ENCODE results near the gene SLC13A4. TPM values are rescaled to one million over a fixed set of nuclear protein-coding genes. Genes with fewer than 3 reads are reported as not detected.

Gene SLC13A4
- total RNA-seq, 1 donor from 2014 or later, result not detected

- peaks cover 14% of the 10 kb centered on the region for H3K27me3 Mint-ChIP-seq (ENCODE audit: low read depth)
- H3K36me3 Mint-ChIP-seq (ENCODE audit: low read depth), result no peaks in the 10 kb centered on the region
- H3K4me1 Mint-ChIP-seq (ENCODE audit: low read depth), result peaks cover 5% of the 10 kb centered on the region
- H3K27ac Mint-ChIP-seq (ENCODE audit: unreplicated experiment), result no peak overlapping the region
- no peak overlapping the region for H3K4me3 Mint-ChIP-seq (ENCODE audit: unreplicated experiment)
- no peaks in the 10 kb centered on the region for H3K9me3 Mint-ChIP-seq (ENCODE audit: low read depth)
- TF ChIP-seq, protein P1, sequence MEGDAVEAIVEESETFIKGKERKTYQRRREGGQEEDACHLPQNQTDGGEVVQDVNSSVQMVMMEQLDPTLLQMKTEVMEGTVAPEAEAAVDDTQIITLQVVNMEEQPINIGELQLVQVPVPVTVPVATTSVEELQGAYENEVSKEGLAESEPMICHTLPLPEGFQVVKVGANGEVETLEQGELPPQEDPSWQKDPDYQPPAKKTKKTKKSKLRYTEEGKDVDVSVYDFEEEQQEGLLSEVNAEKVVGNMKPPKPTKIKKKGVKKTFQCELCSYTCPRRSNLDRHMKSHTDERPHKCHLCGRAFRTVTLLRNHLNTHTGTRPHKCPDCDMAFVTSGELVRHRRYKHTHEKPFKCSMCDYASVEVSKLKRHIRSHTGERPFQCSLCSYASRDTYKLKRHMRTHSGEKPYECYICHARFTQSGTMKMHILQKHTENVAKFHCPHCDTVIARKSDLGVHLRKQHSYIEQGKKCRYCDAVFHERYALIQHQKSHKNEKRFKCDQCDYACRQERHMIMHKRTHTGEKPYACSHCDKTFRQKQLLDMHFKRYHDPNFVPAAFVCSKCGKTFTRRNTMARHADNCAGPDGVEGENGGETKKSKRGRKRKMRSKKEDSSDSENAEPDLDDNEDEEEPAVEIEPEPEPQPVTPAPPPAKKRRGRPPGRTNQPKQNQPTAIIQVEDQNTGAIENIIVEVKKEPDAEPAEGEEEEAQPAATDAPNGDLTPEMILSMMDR (IDR thresholded peaks at IDR 0.05), result no peak
- no peak for DNase-seq (ENCODE audit: low spot score)
These were observed 4.6 kb downstream of the SLC13A4 start for GRCh38 chr7:135723411-135723810.

DNA sequence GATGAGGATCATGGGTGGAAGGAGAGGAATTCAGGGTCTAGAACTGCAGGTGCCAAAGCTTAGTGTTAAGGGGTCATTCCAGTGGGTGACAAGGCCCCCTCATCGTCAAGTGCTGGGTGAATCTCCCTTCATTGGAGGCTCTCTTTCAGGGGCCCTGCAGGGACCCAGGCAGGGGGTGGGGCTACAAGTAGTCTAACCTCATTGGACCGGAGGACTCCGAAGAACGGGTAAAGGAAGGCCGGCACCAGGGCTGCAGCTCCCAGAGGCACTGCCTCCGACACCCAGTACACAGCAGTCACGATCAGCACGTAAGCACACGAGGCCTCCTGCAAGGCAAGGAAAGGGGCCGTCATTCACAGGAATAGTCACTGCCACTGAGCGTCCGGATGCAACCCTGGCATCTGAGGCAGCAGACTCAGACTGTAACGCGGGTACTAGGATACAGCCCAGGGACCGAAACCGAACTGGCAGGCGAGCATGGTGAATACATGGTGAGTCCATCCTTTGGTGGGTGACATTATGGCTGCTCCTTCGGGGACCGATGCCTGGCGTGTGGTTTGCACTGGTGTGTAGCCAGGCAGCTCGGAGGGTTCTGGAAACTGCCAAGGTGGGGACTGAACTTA, 6.7 kb downstream of the SLC13A4 start:
- no peak overlapping the region for H3K4me3 Mint-ChIP-seq (ENCODE audit: unreplicated experiment)
- H3K27me3 Mint-ChIP-seq (ENCODE audit: low read depth), result peaks cover 12% of the 10 kb centered on the region
- H3K36me3 Mint-ChIP-seq (ENCODE audit: low read depth), result no peaks in the 10 kb centered on the region
- H3K9me3 Mint-ChIP-seq (ENCODE audit: low read depth), result no peaks in the 10 kb centered on the region
- no peak for DNase-seq (ENCODE audit: low spot score)
- H3K4me1 Mint-ChIP-seq (ENCODE audit: low read depth), result peaks cover 12% of the 10 kb centered on the region
- no peak overlapping the region for H3K27ac Mint-ChIP-seq (ENCODE audit: unreplicated experiment)
- TF ChIP-seq, protein P1 (IDR thresholded peaks at IDR 0.05), result no peak

- H3K4me3 Mint-ChIP-seq (ENCODE audit: unreplicated experiment), result no peak overlapping the region
- TF ChIP-seq, protein P1 (IDR thresholded peaks at IDR 0.05), result no peak
- no peak overlapping the region for H3K27ac Mint-ChIP-seq (ENCODE audit: unreplicated experiment)
- DNase-seq (ENCODE audit: low spot score), result no peak
- H3K36me3 Mint-ChIP-seq (ENCODE audit: low read depth), result no peaks in the 10 kb centered on the region
- peaks cover 12% of the 10 kb centered on the region for H3K4me1 Mint-ChIP-seq (ENCODE audit: low read depth)
- no peaks in the 10 kb centered on the region for H3K9me3 Mint-ChIP-seq (ENCODE audit: low read depth)
- H3K27me3 Mint-ChIP-seq (ENCODE audit: low read depth), result peaks cover 3% of the 10 kb centered on the region
These were observed 8.3 kb downstream of the SLC13A4 start for GRCh38 chr7:135719688-135720087.

GRCh38 chr7:135718794-135719437, 9.1 kb downstream of the SLC13A4 start:
- H3K27me3 Mint-ChIP-seq (ENCODE audit: low read depth), result peaks cover under 1% of the 10 kb centered on the region
- H3K4me1 Mint-ChIP-seq (ENCODE audit: low read depth), result peaks cover 12% of the 10 kb centered on the region
- H3K4me3 Mint-ChIP-seq (ENCODE audit: unreplicated experiment), result no peak overlapping the region
- no peaks in the 10 kb centered on the region for H3K9me3 Mint-ChIP-seq (ENCODE audit: low read depth)
- no peaks in the 10 kb centered on the region for H3K36me3 Mint-ChIP-seq (ENCODE audit: low read depth)
- no peak overlapping the region for H3K27ac Mint-ChIP-seq (ENCODE audit: unreplicated experiment)
- DNase-seq (ENCODE audit: low spot score), result no peak
- TF ChIP-seq, protein P1 (IDR thresholded peaks at IDR 0.05), result no peak

DNA sequence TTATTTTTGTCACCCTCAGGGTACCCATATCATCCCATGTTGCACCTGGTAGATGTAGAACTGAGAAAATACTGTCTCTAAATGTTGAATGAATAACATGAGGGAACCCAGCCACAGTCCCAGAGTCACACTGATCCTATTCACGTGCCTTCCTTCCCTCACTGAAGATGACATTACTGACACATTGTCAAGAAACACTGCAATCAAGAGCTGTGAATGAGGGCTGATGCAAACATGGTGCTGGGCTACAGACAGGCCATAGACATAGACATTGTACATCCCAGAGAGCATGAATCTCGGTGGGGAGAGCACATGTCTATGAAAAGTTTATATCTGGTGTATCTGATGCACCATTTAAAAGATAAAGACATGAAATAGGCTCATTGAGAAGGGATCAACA, 9.8 kb downstream of the SLC13A4 start:
- TF ChIP-seq, protein P1 (IDR thresholded peaks at IDR 0.05), result no peak
- H3K27ac Mint-ChIP-seq (ENCODE audit: unreplicated experiment), result no peak overlapping the region
- no peaks in the 10 kb centered on the region for H3K9me3 Mint-ChIP-seq (ENCODE audit: low read depth)
- DNase-seq (ENCODE audit: low spot score), result no peak
- peaks cover 13% of the 10 kb centered on the region for H3K4me1 Mint-ChIP-seq (ENCODE audit: low read depth)
- H3K36me3 Mint-ChIP-seq (ENCODE audit: low read depth), result no peaks in the 10 kb centered on the region
- H3K4me3 Mint-ChIP-seq (ENCODE audit: unreplicated experiment), result no peak overlapping the region
- no peaks in the 10 kb centered on the region for H3K27me3 Mint-ChIP-seq (ENCODE audit: low read depth)

Data from chondrocyte (in vitro differentiated cells).